ENCODE results near the gene AMIGO3.

Gene AMIGO3

DNA sequence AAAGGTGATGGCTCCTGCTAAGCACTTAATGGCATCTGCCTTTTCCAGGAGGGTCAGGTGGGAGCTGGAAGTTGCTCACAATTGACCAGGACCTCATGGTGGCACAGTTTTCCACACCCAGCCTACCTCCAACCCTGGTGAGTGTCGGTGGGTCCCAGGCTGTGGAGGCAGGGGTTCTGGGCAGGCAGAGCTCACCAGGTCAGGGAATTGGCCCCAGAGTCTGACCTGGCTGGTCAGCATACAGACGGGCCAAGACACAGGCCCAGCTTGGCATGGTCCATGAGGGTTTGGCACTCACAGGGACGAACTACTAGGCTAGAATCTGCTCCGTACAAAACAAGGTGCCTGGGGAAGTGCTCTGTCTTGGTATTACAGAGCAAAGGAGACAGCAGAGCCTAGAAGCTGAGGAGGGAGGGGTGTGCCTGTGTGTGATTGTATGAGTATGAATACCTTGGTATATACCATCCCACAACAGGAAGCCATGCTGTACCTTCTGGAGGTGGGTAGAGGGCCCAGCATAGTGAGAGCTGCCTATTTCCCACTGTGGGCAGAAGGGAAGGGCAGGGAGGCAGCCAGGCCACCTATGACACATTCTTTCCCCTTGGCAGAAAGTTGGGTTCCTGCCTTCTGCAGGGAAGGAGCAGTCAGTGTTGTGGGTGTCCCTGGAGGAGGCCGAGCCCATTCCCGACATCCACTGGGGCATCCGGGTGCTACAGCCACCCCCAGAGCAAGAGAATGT is 38.8 kb downstream of the AMIGO3 start:
- Histone ChIP-seq H3K4me2 (ENCODE audit: low read depth, low read length, poor library complexity, severe bottlenecking) (no peak overlapping the region), H3K4me3 (ENCODE audit: insufficient read depth, low read length, poor library complexity, severe bottlenecking) (no peak overlapping the region), H4K20me1 (ENCODE audit: low read depth, low read length) (no peaks in the 10 kb centered on the region), H3K79me2 (ENCODE audit: insufficient read depth, low read length) (peaks cover 1% of the 10 kb centered on the region; the same call in 1 of the 2 replicates), H3K9me3 (ENCODE audit: insufficient read depth, low read length) (no peaks in the 10 kb centered on the region), H3K27me3 (ENCODE audit: low read length) (no peaks in the 10 kb centered on the region), H3K36me3 (ENCODE audit: low read length) (no peaks in the 10 kb centered on the region), H2AFZ (ENCODE audit: low read depth, low read length, severe bottlenecking) (no peak overlapping the region), H3K9ac (ENCODE audit: low read length) (no peak overlapping the region), H3K9me2 (replicated peaks; ENCODE audit: insufficient read depth, low read length) (no peaks in the 10 kb centered on the region), H3K27ac (ENCODE audit: low read depth, low read length) (no peak overlapping the region), H3F3A (ENCODE audit: insufficient read depth) (no peaks in the 10 kb centered on the region)
- no peak for TF ChIP-seq EZH2phosphoT487 (conservative IDR thresholded peaks at IDR 0.05; ENCODE audit: low read length)
- TF ChIP-seq, protein P1, sequence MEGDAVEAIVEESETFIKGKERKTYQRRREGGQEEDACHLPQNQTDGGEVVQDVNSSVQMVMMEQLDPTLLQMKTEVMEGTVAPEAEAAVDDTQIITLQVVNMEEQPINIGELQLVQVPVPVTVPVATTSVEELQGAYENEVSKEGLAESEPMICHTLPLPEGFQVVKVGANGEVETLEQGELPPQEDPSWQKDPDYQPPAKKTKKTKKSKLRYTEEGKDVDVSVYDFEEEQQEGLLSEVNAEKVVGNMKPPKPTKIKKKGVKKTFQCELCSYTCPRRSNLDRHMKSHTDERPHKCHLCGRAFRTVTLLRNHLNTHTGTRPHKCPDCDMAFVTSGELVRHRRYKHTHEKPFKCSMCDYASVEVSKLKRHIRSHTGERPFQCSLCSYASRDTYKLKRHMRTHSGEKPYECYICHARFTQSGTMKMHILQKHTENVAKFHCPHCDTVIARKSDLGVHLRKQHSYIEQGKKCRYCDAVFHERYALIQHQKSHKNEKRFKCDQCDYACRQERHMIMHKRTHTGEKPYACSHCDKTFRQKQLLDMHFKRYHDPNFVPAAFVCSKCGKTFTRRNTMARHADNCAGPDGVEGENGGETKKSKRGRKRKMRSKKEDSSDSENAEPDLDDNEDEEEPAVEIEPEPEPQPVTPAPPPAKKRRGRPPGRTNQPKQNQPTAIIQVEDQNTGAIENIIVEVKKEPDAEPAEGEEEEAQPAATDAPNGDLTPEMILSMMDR (IDR thresholded peaks at IDR 0.05; ENCODE audit: insufficient read depth, low read length, poor library complexity, severe bottlenecking) = no peak

DNA sequence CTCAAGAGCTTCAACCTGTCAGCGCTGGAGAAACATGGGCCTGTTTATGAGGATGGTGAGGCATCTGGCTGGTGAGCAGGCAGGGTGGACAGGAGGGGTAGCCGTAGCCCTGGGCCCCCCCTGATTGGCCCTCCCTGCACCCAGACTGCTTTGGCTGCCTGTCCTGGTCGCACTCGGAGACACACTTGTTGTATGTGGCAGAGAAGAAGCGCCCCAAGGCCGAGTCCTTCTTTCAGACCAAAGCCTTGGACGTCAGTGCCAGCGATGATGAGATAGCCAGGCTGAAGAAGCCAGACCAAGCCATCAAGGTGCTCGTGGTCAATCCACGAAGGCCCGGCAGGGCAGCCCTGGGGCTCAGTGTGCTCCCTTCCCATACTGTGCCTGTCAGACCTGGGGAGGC is 43.6 kb downstream of the AMIGO3 start:
- TF ChIP-seq EZH2phosphoT487 (conservative IDR thresholded peaks at IDR 0.05; ENCODE audit: low read length) = no peak
- TF ChIP-seq, protein P1 (IDR thresholded peaks at IDR 0.05; ENCODE audit: insufficient read depth, low read length, poor library complexity, severe bottlenecking) = no peak
- Histone ChIP-seq H3K4me3 (ENCODE audit: insufficient read depth, low read length, poor library complexity, severe bottlenecking) (no peak overlapping the region), H3K9me3 (ENCODE audit: insufficient read depth, low read length) (no peaks in the 10 kb centered on the region), H3F3A (ENCODE audit: insufficient read depth) (0 out of 2 replicates have a peak, but pooled peaks cover 5% of the 10 kb centered on the region), H2AFZ (ENCODE audit: low read depth, low read length, severe bottlenecking) (no peak overlapping the region), H3K36me3 (ENCODE audit: low read length) (no peaks in the 10 kb centered on the region), H3K9me2 (replicated peaks; ENCODE audit: insufficient read depth, low read length) (no peaks in the 10 kb centered on the region), H4K20me1 (ENCODE audit: low read depth, low read length) (no peaks in the 10 kb centered on the region), H3K79me2 (ENCODE audit: insufficient read depth, low read length) (peaks cover 14% of the 10 kb centered on the region; the same call in 1 of the 2 replicates), H3K27ac (ENCODE audit: low read depth, low read length) (no peak overlapping the region), H3K4me2 (ENCODE audit: low read depth, low read length, poor library complexity, severe bottlenecking) (no peak overlapping the region), H3K9ac (ENCODE audit: low read length) (no peak overlapping the region), H3K27me3 (ENCODE audit: low read length) (no peaks in the 10 kb centered on the region)

DNA sequence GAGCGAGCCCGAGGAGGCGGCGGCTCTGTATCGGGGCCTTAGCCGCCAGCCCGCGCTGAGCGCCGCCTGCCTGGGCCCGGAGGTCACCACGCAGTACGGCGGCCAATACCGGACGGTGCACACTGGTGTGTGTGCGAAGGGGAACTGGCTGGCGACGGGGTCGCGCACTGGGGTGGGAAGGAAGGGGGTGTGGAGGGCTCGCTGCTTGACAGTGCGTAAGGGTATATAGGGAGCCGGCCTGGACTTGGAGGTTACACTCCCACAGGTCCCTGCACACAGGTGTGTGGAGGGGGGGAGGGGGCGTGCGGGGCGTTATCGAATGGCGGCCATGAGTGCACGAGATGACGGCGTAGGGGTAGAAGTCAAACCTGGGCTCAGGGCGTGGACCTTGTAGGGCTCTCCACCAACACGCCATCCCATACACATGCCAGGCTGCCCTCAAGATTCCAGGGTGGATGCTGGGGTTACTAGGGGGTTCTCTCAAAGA is 44.9 kb downstream of the AMIGO3 start:
- Histone ChIP-seq H3K36me3 (ENCODE audit: low read length) (no peaks in the 10 kb centered on the region), H3K27me3 (ENCODE audit: low read length) (no peaks in the 10 kb centered on the region), H3K4me2 (ENCODE audit: low read depth, low read length, poor library complexity, severe bottlenecking) (peak overlapping the region; percentile 94), H3K27ac (ENCODE audit: low read depth, low read length) (peak overlapping the region; percentile 84), H3K79me2 (ENCODE audit: insufficient read depth, low read length) (peaks cover 14% of the 10 kb centered on the region; the same call in 1 of the 2 replicates), H3K9me2 (replicated peaks; ENCODE audit: insufficient read depth, low read length) (no peaks in the 10 kb centered on the region), H3K9ac (ENCODE audit: low read length) (peak overlapping the region; percentile 98), H4K20me1 (ENCODE audit: low read depth, low read length) (no peaks in the 10 kb centered on the region), H3F3A (ENCODE audit: insufficient read depth) (0 out of 2 replicates have a peak, but pooled peaks cover 5% of the 10 kb centered on the region), H2AFZ (ENCODE audit: low read depth, low read length, severe bottlenecking) (no peak overlapping the region), H3K4me3 (ENCODE audit: insufficient read depth, low read length, poor library complexity, severe bottlenecking) (peak overlapping the region; percentile 77), H3K9me3 (ENCODE audit: insufficient read depth, low read length) (no peaks in the 10 kb centered on the region)
- TF ChIP-seq EZH2phosphoT487 (conservative IDR thresholded peaks at IDR 0.05; ENCODE audit: low read length) = no peak
- TF ChIP-seq, protein P1 (IDR thresholded peaks at IDR 0.05; ENCODE audit: insufficient read depth, low read length, poor library complexity, severe bottlenecking) = no peak

Measured in SU-DHL-6 (cell line).